BE2C (cell line): ENCODE measurements around the gene BNIP1.

Experiments
- DNase-seq: peaks from one replicate; pipeline ENCODE4 v3.0.0-alpha.2; 2020
- H3K27me3 ChIP-seq: fragments of 250-450 bp; sonication (Bioruptor Pico); 2 replicates; pipeline ENCODE4 v1.5.1; 2020; ENCODE audit warnings: mild to moderate bottlenecking
- H3K36me3 ChIP-seq: fragments of 250-450 bp; sonication (Bioruptor Pico); 2 replicates; pipeline ENCODE4 v1.5.1; 2020; ENCODE audit warnings: mild to moderate bottlenecking
- H3K4me1 ChIP-seq: fragments of 250-450 bp; sonication (Bioruptor Pico); 2 replicates; pipeline ENCODE4 v1.5.1; 2020
- H3K4me3 ChIP-seq: 2 replicates; pipeline ENCODE4 v1.5.1; 2011; ENCODE audit warnings: low read depth, low read length
- H3K9me3 ChIP-seq: fragments of 250-450 bp; sonication (Bioruptor Pico); 2 replicates; pipeline ENCODE4 v1.5.1; 2020
- CTCF ChIP-seq: IDR thresholded peaks from 2 replicates; pipeline ENCODE4 v1.5.1; 2012; ENCODE audit warnings: mild to moderate bottlenecking, low read depth, low read length

BNIP1 gene

GRCh38 chr5:173202266-173202875, 58.0 kb downstream of the BNIP1 start:
- peaks cover 6% of the 10 kb centered on the region for H3K9me3 ChIP-seq
- H3K4me3 ChIP-seq: no peak overlapping the region
- no peaks in the 10 kb centered on the region for H3K4me1 ChIP-seq
- no peak for DNase-seq
- H3K27me3 ChIP-seq: peaks cover 26% of the 10 kb centered on the region
- H3K36me3 ChIP-seq: no peaks in the 10 kb centered on the region
- TF ChIP-seq CTCF: no peak

- no peaks in the 10 kb centered on the region for H3K36me3 ChIP-seq
- DNase-seq: no peak
- peak; percentile 48 for TF ChIP-seq CTCF
- H3K9me3 ChIP-seq: peaks cover 5% of the 10 kb centered on the region
- no peak overlapping the region for H3K4me3 ChIP-seq
- H3K4me1 ChIP-seq: no peaks in the 10 kb centered on the region
- peaks cover 40% of the 10 kb centered on the region for H3K27me3 ChIP-seq
Measured at GRCh38 chr5:173204185-173204979, 60.1 kb downstream of the BNIP1 start.

- TF ChIP-seq CTCF: no peak
- no peak overlapping the region for H3K4me3 ChIP-seq
- no peaks in the 10 kb centered on the region for H3K9me3 ChIP-seq
- H3K27me3 ChIP-seq: peaks cover 46% of the 10 kb centered on the region
- no peaks in the 10 kb centered on the region for H3K4me1 ChIP-seq
- DNase-seq: no peak
- H3K36me3 ChIP-seq: no peaks in the 10 kb centered on the region
Measured at GRCh38 chr5:173205916-173206315, 61.6 kb downstream of the BNIP1 start.

GRCh38 chr5:173208296-173208695, 64.0 kb downstream of the BNIP1 start:
- Histone ChIP-seq H3K27me3 (peaks cover 38% of the 10 kb centered on the region), H3K4me3 (no peak overlapping the region), H3K4me1 (no peaks in the 10 kb centered on the region), H3K9me3 (no peaks in the 10 kb centered on the region), H3K36me3 (no peaks in the 10 kb centered on the region)
- no peak for DNase-seq
- no peak for TF ChIP-seq CTCF

GRCh38 chr5:173210877-173211276, 66.5 kb downstream of the BNIP1 start:
- H3K4me1 ChIP-seq: no peaks in the 10 kb centered on the region
- TF ChIP-seq CTCF: no peak
- H3K4me3 ChIP-seq: no peak overlapping the region
- DNase-seq: no peak
- H3K27me3 ChIP-seq: peaks cover 58% of the 10 kb centered on the region
- H3K9me3 ChIP-seq: no peaks in the 10 kb centered on the region; the same call in none of the 2 replicates
- H3K36me3 ChIP-seq: no peaks in the 10 kb centered on the region

- no peak for DNase-seq
- H3K36me3 ChIP-seq: no peaks in the 10 kb centered on the region
- no peak overlapping the region for H3K4me3 ChIP-seq
- no peaks in the 10 kb centered on the region; the same call in none of the 2 replicates for H3K9me3 ChIP-seq
- H3K27me3 ChIP-seq: peaks cover 57% of the 10 kb centered on the region
- no peaks in the 10 kb centered on the region for H3K4me1 ChIP-seq
- TF ChIP-seq CTCF: no peak
Measured at GRCh38 chr5:173211284-173211683, 67.0 kb downstream of the BNIP1 start.
